GM23248 (cell line): ENCODE results near the gene PML.

Experiments
- EZH2 ChIP-seq: fragments of 200-600 bp; sonication (generic); IDR thresholded peaks from 2 replicates; pipeline ENCODE4 v1.6.1; 2018; ENCODE audit warnings: antibody characterized with exemption, mild to moderate bottlenecking; ENCODE audit not compliant: insufficient read depth, poor library complexity, severe bottlenecking
- EZH2phosphoT487 ChIP-seq: fragments of 200-600 bp; sonication (generic); IDR thresholded peaks from 2 replicates; pipeline ENCODE4 v1.6.1; 2018; ENCODE audit warnings: antibody characterized with exemption, moderate library complexity, mild to moderate bottlenecking, low read depth; ENCODE audit not compliant: insufficient read depth

DNA sequence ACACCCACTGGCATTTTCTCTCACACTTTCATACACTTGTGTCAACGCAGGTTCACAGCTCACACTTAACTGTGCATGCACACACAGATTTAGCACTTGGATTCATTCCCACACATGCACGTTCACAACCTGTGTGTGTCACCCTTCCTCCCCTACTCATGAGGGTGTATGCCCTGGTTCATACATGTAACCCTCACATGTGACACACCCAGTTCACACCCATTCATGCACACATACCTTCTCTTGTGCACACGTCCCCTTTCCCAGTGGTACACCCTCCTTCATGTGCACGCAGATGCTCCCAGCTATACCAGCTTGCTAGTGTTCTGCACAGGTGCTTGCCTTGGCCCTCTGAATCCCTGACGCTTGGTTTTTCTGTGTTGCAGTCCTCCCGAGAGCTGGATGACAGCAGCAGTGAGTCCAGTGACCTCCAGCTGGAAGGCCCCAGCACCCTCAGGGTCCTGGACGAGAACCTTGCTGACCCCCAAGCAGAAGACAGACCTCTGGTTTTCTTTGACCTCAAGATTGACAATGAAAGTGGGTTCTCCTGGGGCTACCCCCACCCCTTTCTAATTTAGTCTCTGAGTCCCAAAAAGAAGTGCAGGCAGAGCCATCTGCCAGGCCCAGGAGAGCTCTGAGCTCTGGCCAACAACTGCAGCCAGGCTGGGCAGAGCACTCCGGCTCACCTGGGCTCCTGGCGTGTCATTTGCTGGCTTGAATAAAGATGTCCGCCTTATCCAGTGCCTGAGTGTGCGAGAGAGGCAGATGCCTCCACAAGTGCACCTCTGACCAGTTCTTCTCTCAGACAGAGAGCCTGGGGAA, 48.3 kb downstream of the PML start:
- TF ChIP-seq EZH2phosphoT487 (no peak), EZH2 (no peak)
